CD4-positive, alpha-beta memory T cell (primary cell): ENCODE measurements around the gene RETSAT. TPM values are rescaled to one million over a fixed set of nuclear protein-coding genes. Genes with fewer than 3 reads are reported as not detected.

Source experiments
- CTCF ChIA-PET: fragments of 350-600 bp; sonication (Branson Sonifier 250); formaldehyde crosslinking; loops from one replicate; lab custom pipeline; 2021; ENCODE audit warnings: inconsistent platforms; ENCODE audit not compliant: partially characterized antibody; lab: Charles Lee
- POLR2A ChIA-PET: fragments of 350-600 bp; sonication (Branson Sonifier 250); formaldehyde crosslinking; loops from one replicate; lab custom pipeline; 2021; ENCODE audit not compliant: partially characterized antibody; lab: Charles Lee
- DNase-seq, 5 donors: peaks; one replicate each; pipeline versions ENCODE4 v3.0.0 to v3.0.0-alpha.2; 2020 to 2022; ENCODE audit warnings: mixed read lengths in 1 of 5
- H3K27ac ChIP-seq: one replicate; pipeline ENCODE4 v1.7.0; 2013; ENCODE audit warnings: low read depth, low read length
- H3K27me3 ChIP-seq: 2 replicates; pipeline ENCODE4 v1.7.0; 2013; ENCODE audit warnings: mild to moderate bottlenecking, low read length, moderate library complexity; ENCODE audit not compliant: insufficient read depth
- H3K36me3 ChIP-seq: 2 replicates; pipeline ENCODE4 v1.7.0; 2013; ENCODE audit warnings: mild to moderate bottlenecking, low read length, moderate library complexity; ENCODE audit not compliant: insufficient read depth
- H3K4me1 ChIP-seq: 2 replicates; pipeline ENCODE4 v1.7.0; 2013; ENCODE audit warnings: mild to moderate bottlenecking, low read length, moderate library complexity; ENCODE audit not compliant: insufficient read depth
- H3K4me3 ChIP-seq, 2 donors: one replicate each; pipeline ENCODE4 v1.7.0; 2013; ENCODE audit warnings: low read length in 2 of 2, mild to moderate bottlenecking in 1 of 2
- H3K9me3 ChIP-seq, 2 donors: one replicate each; pipeline ENCODE4 v1.7.0; 2013; ENCODE audit warnings: low read length in 2 of 2, control low read depth in 1 of 2; ENCODE audit not compliant: control insufficient read depth in 1 of 2
- H3K27ac Mint-ChIP-seq, 7 donors: one replicate each; pipeline ENCODE4 v1.8.0; 2020 to 2021; ENCODE audit warnings: mixed read lengths in 7 of 7, mild to moderate bottlenecking in 6 of 7, inconsistent platforms in 3 of 7, moderate library complexity in 3 of 7
- H3K27me3 Mint-ChIP-seq, 2 donors: one replicate each; pipeline ENCODE4 v1.8.0; 2020 to 2021; ENCODE audit warnings: mixed read lengths in 2 of 2
- H3K36me3 Mint-ChIP-seq, 2 donors: one replicate each; pipeline ENCODE4 v1.8.0; 2020 to 2021; ENCODE audit warnings: mixed read lengths in 2 of 2, inconsistent platforms in 1 of 2, mild to moderate bottlenecking in 1 of 2
- H3K4me1 Mint-ChIP-seq, 4 donors: one replicate each; pipeline ENCODE4 v1.8.0; 2020 to 2021; ENCODE audit warnings: mixed read lengths in 4 of 4, mild to moderate bottlenecking in 1 of 4
- H3K4me3 Mint-ChIP-seq, 8 donors: one replicate each; pipeline ENCODE4 v1.8.0; 2020 to 2021; ENCODE audit warnings: mixed read lengths in 8 of 8, mild to moderate bottlenecking in 7 of 8, moderate library complexity in 6 of 8, inconsistent platforms in 3 of 8
- H3K9me3 Mint-ChIP-seq, 8 donors: one replicate each; pipeline ENCODE4 v1.8.0; 2020 to 2021; ENCODE audit warnings: mixed read lengths in 8 of 8, mild to moderate bottlenecking in 5 of 8, inconsistent platforms in 3 of 8, moderate library complexity in 1 of 8
- intact Hi-C: fragments of 100-400 bp; cut with micrococcal nuclease; formaldehyde crosslinking; loops from one replicate; pipeline ENCODE4 v1.15.1; 2023
- polyA plus RNA-seq, 2 donors: library from polyadenylated mRNA; unstranded; fragments of 300-500 nt; fragmentation: Illumina TruSeq; gene quantifications; one replicate each; pipeline ENCODE4 v1.2.3, GENCODE V29; 2021
- total RNA-seq, 2 experiments: library from RNA; stranded (reverse); gene quantifications; one replicate each; pipeline ENCODE4 v1.2.3, GENCODE V29; 2021

Gene RETSAT
- total and polyA plus RNA-seq, 4 experiments from 2014 or later, result 20.8 to 33.4 (median 28.7) TPM

GRCh38 chr2:85398426-85399182, 44.3 kb upstream of the RETSAT start:
- Mint-ChIP-seq H3K36me3 (peaks cover 27 to 29% of the 10 kb centered on the region in 2 donors), H3K4me1 (no peaks in the 10 kb centered on the region), H3K27ac (no peak overlapping the region), H3K27me3 (no peaks in the 10 kb centered on the region), H3K4me3 (no peak overlapping the region), H3K9me3 (peaks cover 0 to 10% (median 3%) of the 10 kb centered on the region in 8 donors)
- Histone ChIP-seq H3K9me3 (no peaks in the 10 kb centered on the region), H3K4me1 (no peaks in the 10 kb centered on the region), H3K4me3 (no peak overlapping the region), H3K27me3 (no peaks in the 10 kb centered on the region), H3K27ac (no peak overlapping the region), H3K36me3 (peaks cover 11% of the 10 kb centered on the region)
- intact Hi-C loops, result no loop called here
- DNase-seq, result no peak
- ChIA-PET POLR2A (interaction anchor here (1.1 kb wide), 1 partner anchor 44 kb away, joined by 3 read pairs; the partner anchor contains the start of genes ELMOD3 and RETSAT), CTCF (interaction anchor here (0.7 to 2.4 kb wide), 2 partner anchors 13 to 153 kb away, joined by 3 to 6 read pairs; no protein-coding TSS in a partner anchor)

- H3K27me3 ChIP-seq, result no peaks in the 10 kb centered on the region
- H3K4me1 ChIP-seq, result no peaks in the 10 kb centered on the region
- Mint-ChIP-seq H3K9me3 (peaks cover 0 to 6% (median 0%) of the 10 kb centered on the region in 8 donors), H3K4me3 (no peak overlapping the region), H3K4me1 (no peaks in the 10 kb centered on the region), H3K27me3 (no peaks in the 10 kb centered on the region), H3K36me3 (peaks cover 25 to 27% of the 10 kb centered on the region in 2 donors), H3K27ac (peak overlapping the region in 2 of 7 donors; percentile 12 to 30)
- ChIA-PET POLR2A (no interaction called here), CTCF (no interaction called here)
- peaks cover 11% of the 10 kb centered on the region for H3K36me3 ChIP-seq
- H3K9me3 ChIP-seq, result no peaks in the 10 kb centered on the region
- no peak overlapping the region for H3K27ac ChIP-seq
- H3K4me3 ChIP-seq, result no peak overlapping the region
- intact Hi-C loops, result no loop called here
- no peak for DNase-seq
Measured at GRCh38 chr2:85397925-85398331, 43.6 kb upstream of the RETSAT start.

DNA sequence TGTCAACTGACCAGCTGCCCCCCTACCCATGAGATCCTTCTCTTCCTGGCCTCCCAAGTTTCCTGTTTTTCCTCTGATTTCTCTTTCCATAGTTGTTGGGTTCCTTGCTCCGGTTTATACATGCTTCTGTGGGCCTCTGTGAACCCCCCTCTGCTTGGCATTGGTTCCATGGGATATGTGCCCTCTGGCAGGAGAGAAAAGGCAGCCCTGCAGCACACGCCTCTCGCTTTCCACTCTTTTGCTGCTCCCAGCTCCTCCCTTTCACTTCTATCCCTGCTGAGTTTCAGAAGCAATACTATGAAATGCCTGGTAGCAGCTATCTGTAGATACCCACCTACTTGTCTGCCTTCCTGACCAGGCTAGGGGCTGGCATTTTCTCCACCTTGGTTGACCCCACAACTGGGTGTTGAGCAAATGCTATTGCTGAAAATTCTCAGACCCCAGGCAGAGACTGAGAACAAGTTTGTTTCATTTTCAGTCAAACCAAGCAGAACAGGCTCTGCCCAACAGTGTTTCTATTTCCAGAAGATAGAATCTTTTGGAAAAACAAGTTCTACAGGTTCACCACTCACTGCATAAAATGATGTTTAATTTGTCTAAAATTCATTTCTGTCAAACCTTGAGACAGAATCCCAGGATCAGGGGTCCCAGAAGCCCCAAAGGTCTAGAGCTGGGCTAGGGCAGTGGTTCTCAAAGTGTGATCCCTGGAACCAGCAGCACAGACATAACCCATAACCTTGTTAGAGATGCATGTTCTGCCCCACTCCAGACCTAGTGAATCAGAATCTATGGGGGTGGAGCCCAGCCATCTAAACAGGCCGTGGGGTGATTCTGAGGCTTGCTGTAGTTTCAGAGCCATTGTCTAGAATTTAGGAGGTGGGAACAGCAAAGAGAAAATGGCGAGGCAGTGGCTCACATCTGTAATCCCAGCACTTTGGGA, 42.5 kb upstream of the RETSAT start:
- Histone ChIP-seq H3K4me3 (no peak overlapping the region), H3K4me1 (peaks cover 11% of the 10 kb centered on the region), H3K36me3 (peaks cover 11% of the 10 kb centered on the region), H3K9me3 (no peaks in the 10 kb centered on the region), H3K27ac (no peak overlapping the region), H3K27me3 (no peaks in the 10 kb centered on the region)
- ChIA-PET CTCF (interaction anchor here (1.3 kb wide), 1 partner anchor 155 kb away, joined by 4 read pairs; no protein-coding TSS in a partner anchor), POLR2A (interaction anchor here (1.2 kb wide), 1 partner anchor 163 kb away, joined by 3 read pairs; no protein-coding TSS in a partner anchor)
- no peak for DNase-seq
- Mint-ChIP-seq H3K36me3 (peaks cover 19 to 23% of the 10 kb centered on the region in 2 donors), H3K4me1 (peaks cover 4 to 6% (median 5%) of the 10 kb centered on the region in 4 donors), H3K27ac (peak overlapping the region in 6 of 7 donors; percentile 24 to 83 (median 46)), H3K4me3 (no peak overlapping the region), H3K27me3 (no peaks in the 10 kb centered on the region), H3K9me3 (peaks cover 0 to 2% (median 0%) of the 10 kb centered on the region in 8 donors)
- intact Hi-C loops, result no loop called here

DNA sequence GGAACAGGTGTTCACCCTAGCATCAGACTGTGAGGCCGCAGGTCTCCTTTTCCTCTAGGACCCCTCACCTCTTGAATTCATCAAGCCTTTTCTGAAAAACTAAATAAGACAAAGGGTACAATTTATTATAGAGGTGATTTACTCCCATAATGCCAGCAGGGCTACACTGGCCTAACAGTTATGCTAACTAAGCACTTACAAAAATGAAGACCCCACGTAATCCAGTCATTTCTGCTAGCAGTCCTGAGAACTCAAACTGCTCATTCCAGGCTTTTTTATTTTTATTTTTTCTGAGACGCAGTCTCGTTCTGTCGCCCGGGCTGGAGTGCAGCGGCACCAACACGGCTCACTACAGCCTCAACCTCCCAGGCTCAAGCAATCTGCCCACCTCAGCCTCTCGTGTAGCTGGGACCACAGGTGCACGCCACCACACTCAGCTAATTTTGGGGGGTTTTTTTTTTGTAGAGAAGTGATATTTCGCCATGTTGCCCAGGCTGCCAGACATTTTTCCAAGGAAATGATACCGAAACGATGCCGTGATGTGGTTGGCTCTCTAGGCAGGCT, 41.7 kb upstream of the RETSAT start:
- H3K27ac Mint-ChIP-seq, result peak overlapping the region in 1 of 7 donors; percentile 4

DNA sequence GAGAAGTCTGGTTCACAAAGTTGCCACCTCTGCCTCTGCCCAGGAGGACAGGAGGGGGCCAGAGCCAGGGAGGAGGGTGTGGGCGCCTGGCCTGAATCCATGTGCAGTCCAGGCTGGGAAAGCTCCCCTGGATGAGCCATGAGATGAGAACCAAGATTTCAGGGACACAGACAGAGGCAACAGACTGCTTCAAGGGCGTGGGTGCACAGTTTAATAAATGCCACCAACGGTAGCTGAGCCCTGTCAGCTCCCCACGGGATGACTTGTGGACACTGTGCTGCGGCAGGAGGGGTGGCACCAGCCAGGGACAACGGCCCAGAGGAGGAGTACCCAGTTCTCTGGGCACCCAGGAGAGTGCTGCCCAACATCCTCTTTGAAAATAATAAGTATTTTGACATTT, 40.6 kb upstream of the RETSAT start:
- DNase-seq, result no peak
- peaks cover 13 to 24% of the 10 kb centered on the region in 2 donors for H3K36me3 Mint-ChIP-seq
- peak overlapping the region in 1 of 7 donors; percentile 29 for H3K27ac Mint-ChIP-seq

More for the DNA sequence above, 41.7 kb upstream of the RETSAT start:
- H3K4me3 Mint-ChIP-seq, result no peak overlapping the region
- no peaks in the 10 kb centered on the region for H3K27me3 Mint-ChIP-seq
- peaks cover 17 to 27% of the 10 kb centered on the region in 2 donors for H3K36me3 Mint-ChIP-seq
- POLR2A ChIA-PET, result interaction anchor here (1.2 kb wide), 1 partner anchor 164 kb away, joined by 3 read pairs; no protein-coding TSS in a partner anchor
- H3K4me1 ChIP-seq, result peaks cover 15% of the 10 kb centered on the region
- H3K9me3 Mint-ChIP-seq, result no peaks in the 10 kb centered on the region
- no peaks in the 10 kb centered on the region for H3K9me3 ChIP-seq
- H3K36me3 ChIP-seq, result peaks cover 10% of the 10 kb centered on the region
- CTCF ChIA-PET, result interaction anchor here (1.3 kb wide), 1 partner anchor 156 kb away, joined by 4 read pairs; no protein-coding TSS in a partner anchor
- no peak overlapping the region for H3K4me3 ChIP-seq
- intact Hi-C loops, result no loop called here
- no peak overlapping the region for H3K27ac ChIP-seq
- H3K27me3 ChIP-seq, result no peaks in the 10 kb centered on the region
- peaks cover 4 to 9% (median 6%) of the 10 kb centered on the region in 4 donors for H3K4me1 Mint-ChIP-seq
- no peak for DNase-seq

DNA sequence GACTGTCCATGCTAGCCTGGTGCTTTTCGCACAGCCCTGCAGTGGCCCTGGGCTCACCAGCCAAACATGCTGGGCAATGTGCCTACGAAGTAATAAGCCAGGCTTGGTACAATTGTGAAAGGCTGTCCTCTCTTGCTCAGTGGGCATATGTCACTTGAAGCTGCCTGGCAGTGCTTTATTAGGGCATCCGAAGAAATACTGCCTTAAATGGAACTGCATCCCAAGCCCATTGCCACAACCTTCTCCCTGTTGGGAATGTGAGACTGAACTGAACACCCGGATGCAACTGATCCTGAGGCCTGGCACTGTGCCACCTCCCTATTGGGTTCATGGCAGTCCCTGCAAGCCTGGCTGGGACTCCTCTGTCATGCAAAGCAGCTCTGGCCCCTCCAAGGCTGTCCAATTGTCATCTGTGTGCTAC, 39.9 kb upstream of the RETSAT start:
- Histone ChIP-seq H3K27me3 (no peaks in the 10 kb centered on the region), H3K4me1 (peaks cover 15% of the 10 kb centered on the region), H3K36me3 (peaks cover 14% of the 10 kb centered on the region), H3K4me3 (no peak overlapping the region), H3K27ac (no peak overlapping the region), H3K9me3 (no peaks in the 10 kb centered on the region)
- CTCF ChIA-PET, result interaction anchor here (6.2 to 11.5 kb wide), 2 partner anchors 26 to 158 kb away, joined by 48 to 147 read pairs; partner anchors contain the start of gene SH2D6
- H3K4me3 Mint-ChIP-seq, result no peak overlapping the region
- no peaks in the 10 kb centered on the region for H3K9me3 Mint-ChIP-seq
- DNase-seq, result no peak
- H3K27ac Mint-ChIP-seq, result peak overlapping the region in 4 of 7 donors; percentile 7 to 57 (median 42)
- peaks cover 4 to 9% (median 6%) of the 10 kb centered on the region in 4 donors for H3K4me1 Mint-ChIP-seq
- POLR2A ChIA-PET, result no interaction called here
- intact Hi-C loops, result no loop called here
- H3K36me3 Mint-ChIP-seq, result peaks cover 13 to 26% of the 10 kb centered on the region in 2 donors
- no peaks in the 10 kb centered on the region for H3K27me3 Mint-ChIP-seq

More for the DNA sequence above, 40.6 kb upstream of the RETSAT start:
- no peak overlapping the region for H3K4me3 ChIP-seq
- POLR2A ChIA-PET, result no interaction called here
- peaks cover 14% of the 10 kb centered on the region for H3K36me3 ChIP-seq
- peaks cover 4 to 9% (median 6%) of the 10 kb centered on the region in 4 donors for H3K4me1 Mint-ChIP-seq
- CTCF ChIA-PET, result interaction anchor here (11.5 kb wide), 1 partner anchor 157 kb away, joined by 147 read pairs; no protein-coding TSS in a partner anchor
- no peak overlapping the region for H3K27ac ChIP-seq
- peaks cover 15% of the 10 kb centered on the region for H3K4me1 ChIP-seq
- H3K9me3 Mint-ChIP-seq, result no peaks in the 10 kb centered on the region
- no peaks in the 10 kb centered on the region for H3K27me3 ChIP-seq
- no peaks in the 10 kb centered on the region for H3K27me3 Mint-ChIP-seq
- intact Hi-C loops, result no loop called here
- H3K4me3 Mint-ChIP-seq, result no peak overlapping the region
- H3K9me3 ChIP-seq, result no peaks in the 10 kb centered on the region
